BJ (cell line): ENCODE measurements around the gene RASGRP2. TPM values are rescaled to one million over a fixed set of nuclear protein-coding genes. Genes with fewer than 3 reads are reported as not detected.

Experiments
- CTCF ChIA-PET: fragments of 350-600 bp; formaldehyde crosslinking; extraction: SDS; loops from one replicate; lab custom pipeline; 2021; ENCODE audit warnings: antibody characterized with exemption, inconsistent platforms; lab: Yijun Ruan, JAX
- POLR2A ChIA-PET: fragments of 300-600 bp; sonication (Branson Sonifier 250); formaldehyde crosslinking; extraction: SDS; loops from one replicate; lab custom pipeline; 2021; ENCODE audit warnings: antibody characterized with exemption; lab: Charles Lee
- DNase-seq: peaks from one replicate; pipeline ENCODE4 v3.0.0-alpha.2; 2011; ENCODE audit warnings: low read depth
- H3K27me3 ChIP-seq: 2 replicates; pipeline ENCODE4 v1.6.0; 2011; ENCODE audit warnings: low read length; ENCODE audit not compliant: control insufficient read depth, insufficient read depth
- H3K36me3 ChIP-seq: 2 replicates; pipeline ENCODE4 v1.5.1; 2011; ENCODE audit warnings: low read length; ENCODE audit not compliant: control insufficient read depth, insufficient read depth
- H3K4me3 ChIP-seq: 2 replicates; pipeline ENCODE4 v1.5.1; 2011; ENCODE audit warnings: low read depth, mild to moderate bottlenecking, control low read depth, low read length
- polyA plus RNA-seq: library from polyadenylated mRNA; depleted of rRNA; stranded (reverse); fragments of >200 nt; gene quantifications from 2 replicates; pipeline ENCODE4 v1.2.3, GENCODE V29; 2011
- TF ChIP-seq, protein P1 (sequence below): IDR thresholded peaks from 2 replicates; pipeline ENCODE4 v1.5.1; 2011; ENCODE audit warnings: low read depth, mild to moderate bottlenecking, control low read depth, inconsistent platforms, low read length, moderate library complexity; ENCODE audit not compliant: insufficient read depth

RASGRP2 gene
- polyA plus RNA-seq, 1 experiment = 5.3 TPM

DNA sequence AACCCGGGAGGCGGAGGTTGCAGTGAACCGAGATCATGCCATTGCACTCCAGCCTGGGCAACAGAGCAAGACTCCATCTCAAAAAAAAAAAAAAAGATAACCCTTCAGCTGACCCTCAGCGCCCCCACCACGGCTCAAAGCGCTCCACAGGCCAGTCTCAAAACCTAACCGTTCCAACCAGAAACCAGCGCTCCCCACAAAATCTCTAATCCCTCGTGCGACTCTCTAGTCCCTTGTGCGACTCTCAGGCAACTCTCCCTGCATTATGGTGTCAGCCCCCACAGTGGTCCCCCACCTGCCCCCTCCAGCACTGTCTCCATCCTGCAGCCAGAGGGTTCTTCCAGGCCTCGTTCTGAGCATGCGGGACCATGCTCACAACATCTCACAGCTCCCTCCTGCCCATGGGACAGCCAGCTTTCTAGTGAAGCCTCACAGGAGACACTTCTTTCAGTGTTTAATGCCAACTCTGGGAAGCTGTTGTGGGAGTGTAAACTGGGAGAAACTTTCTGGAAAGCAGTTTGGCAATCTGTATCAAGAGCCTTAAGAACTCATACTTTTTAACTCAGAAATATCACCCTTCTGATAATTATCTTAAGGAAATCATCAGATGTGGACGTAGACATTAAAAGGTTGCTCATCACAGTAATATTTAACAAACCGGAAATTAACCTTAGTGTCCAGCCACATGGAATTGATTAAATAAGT is 4.2 kb upstream of the RASGRP2 start:
- peak; percentile 78 for DNase-seq
- TF ChIP-seq, protein P1, sequence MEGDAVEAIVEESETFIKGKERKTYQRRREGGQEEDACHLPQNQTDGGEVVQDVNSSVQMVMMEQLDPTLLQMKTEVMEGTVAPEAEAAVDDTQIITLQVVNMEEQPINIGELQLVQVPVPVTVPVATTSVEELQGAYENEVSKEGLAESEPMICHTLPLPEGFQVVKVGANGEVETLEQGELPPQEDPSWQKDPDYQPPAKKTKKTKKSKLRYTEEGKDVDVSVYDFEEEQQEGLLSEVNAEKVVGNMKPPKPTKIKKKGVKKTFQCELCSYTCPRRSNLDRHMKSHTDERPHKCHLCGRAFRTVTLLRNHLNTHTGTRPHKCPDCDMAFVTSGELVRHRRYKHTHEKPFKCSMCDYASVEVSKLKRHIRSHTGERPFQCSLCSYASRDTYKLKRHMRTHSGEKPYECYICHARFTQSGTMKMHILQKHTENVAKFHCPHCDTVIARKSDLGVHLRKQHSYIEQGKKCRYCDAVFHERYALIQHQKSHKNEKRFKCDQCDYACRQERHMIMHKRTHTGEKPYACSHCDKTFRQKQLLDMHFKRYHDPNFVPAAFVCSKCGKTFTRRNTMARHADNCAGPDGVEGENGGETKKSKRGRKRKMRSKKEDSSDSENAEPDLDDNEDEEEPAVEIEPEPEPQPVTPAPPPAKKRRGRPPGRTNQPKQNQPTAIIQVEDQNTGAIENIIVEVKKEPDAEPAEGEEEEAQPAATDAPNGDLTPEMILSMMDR = no peak
- ChIA-PET POLR2A (no interaction called here), CTCF (interaction anchor here (0.8 to 1.4 kb wide), 4 partner anchors 24 to 97 kb away, joined by 3 to 6 read pairs (median 4); no protein-coding TSS in a partner anchor)
- no peak overlapping the region for H3K4me3 ChIP-seq
- H3K27me3 ChIP-seq = peaks cover 11% of the 10 kb centered on the region
- no peaks in the 10 kb centered on the region for H3K36me3 ChIP-seq

DNA sequence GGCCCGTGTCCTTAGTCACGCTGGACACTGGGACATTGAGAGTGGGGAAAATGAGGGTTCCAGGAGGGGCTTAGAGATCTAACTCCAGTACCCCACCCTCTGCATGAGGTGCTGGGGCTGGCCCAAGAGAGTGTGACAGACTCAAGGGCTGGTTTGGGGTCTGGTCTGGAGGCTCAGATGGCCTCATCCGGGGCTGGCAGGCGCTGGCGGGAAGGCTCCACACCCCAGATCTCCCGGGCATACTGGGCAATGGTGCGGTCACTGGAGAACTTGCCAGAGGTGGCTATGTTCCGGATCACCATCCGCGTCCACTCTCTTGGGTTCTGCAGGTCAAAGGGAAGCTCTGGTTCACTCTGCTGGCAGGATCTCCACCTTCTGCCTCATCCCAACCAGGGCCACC is 2.5 kb upstream of the RASGRP2 start:
- ChIA-PET CTCF (no interaction called here), POLR2A (no interaction called here)
- no peak overlapping the region for H3K4me3 ChIP-seq
- no peaks in the 10 kb centered on the region for H3K36me3 ChIP-seq
- TF ChIP-seq, protein P1 = no peak
- H3K27me3 ChIP-seq = peaks cover 24% of the 10 kb centered on the region
- no peak for DNase-seq

DNA sequence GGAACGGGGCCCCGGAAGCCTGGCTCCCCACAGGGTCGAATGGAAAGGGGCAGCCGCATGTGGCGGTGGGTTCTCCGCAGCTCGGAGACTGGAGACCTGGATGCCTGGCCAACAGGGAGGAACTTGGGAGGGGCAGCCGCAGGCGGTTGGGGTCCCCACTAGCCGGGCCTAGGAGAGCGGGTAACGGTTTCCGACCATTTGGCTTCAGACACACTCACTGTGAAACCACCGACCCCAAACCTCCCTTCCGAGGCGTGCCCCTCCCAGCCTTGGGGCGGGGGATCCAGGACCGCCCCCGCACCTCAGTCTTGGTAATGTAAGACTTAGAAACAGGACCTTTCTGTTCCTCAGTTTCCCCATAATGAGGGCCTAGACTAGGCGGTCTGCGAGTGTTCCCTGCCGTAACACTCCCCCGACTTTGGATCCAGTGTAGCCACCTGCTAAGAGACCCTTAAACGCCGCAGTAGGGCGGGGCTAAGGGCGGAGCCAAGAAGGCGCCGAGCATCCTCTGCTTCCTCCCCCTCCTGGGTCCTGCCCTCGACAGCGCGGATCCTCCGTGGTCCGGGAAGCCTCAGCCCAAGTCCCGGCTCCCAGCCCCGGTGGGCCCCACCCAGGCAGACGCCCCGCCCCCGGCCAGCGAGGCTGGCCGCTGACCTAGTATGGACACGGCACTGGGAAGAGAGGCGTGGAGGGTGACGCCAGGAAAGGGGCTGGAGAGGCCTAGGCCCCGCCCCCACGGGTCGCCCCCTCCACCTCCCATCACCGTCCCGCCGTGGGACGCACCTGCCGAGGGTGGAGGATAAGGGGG is 1.8 kb upstream of the RASGRP2 start:
- TF ChIP-seq, protein P1 = no peak
- POLR2A ChIA-PET = no interaction called here
- Histone ChIP-seq H3K4me3 (peak overlapping the region; percentile 21), H3K27me3 (peaks cover 31% of the 10 kb centered on the region), H3K36me3 (no peaks in the 10 kb centered on the region)
- DNase-seq = no peak
- CTCF ChIA-PET = no interaction called here

DNA sequence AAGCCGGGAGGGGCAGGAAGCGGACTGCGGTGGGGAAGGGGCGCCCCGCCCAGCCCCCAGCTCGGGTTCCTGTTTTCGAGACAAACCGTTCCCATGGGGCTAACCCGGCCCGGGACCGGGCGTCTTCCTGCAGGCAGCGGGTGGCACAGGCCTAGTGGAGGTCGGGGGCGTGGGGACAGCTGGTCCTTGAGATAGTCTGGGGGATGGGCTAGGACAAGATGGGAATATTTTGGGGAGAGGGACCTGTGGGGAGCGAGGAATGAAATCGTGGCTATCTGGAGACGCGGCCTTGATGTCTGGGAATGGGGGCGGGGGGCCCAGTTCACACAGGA is 1.2 kb upstream of the RASGRP2 start:
- no peaks in the 10 kb centered on the region for H3K36me3 ChIP-seq
- no peak for DNase-seq
- ChIA-PET CTCF (interaction anchor here (1.1 to 3.3 kb wide), 4 partner anchors 12 to 93 kb away, joined by 4 to 9 read pairs (median 6); no protein-coding TSS in a partner anchor), POLR2A (no interaction called here)
- H3K4me3 ChIP-seq = peak overlapping the region; percentile 21
- TF ChIP-seq, protein P1 = no peak
- peaks cover 33% of the 10 kb centered on the region for H3K27me3 ChIP-seq

DNA sequence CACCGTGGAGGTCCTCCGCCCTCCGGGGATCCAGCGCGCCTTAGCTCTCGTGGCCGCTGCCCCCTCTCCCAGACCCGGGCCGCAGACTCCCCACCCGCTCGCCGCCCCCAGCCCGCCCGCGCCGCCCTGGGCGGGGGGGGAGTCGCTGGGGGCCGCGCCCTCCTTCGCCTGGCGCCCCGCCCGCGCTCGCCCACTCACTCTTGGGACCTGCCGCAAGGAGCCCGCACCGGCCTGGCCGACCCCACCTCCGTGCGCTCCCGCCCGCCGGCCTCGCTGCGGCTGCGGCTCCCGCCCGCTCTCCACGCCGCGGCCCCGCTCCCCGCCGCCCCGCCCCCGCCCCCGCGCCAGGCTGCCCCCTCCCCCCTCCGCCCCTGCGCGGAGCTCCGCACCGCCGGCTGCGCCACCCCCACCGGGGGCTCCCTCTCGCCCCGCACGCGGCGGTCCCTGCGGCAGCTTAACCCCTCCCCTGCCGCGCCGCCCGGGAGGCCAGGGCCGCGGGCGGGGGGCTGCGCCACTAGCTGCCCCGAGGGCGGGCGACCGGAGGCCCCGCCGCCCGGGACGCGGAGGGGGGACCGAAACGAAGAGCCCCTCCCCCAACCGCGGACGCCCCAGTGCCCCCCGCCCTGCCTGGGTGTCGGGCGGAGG is 724 bp upstream of the RASGRP2 start:
- TF ChIP-seq, protein P1 = no peak
- ChIA-PET CTCF (interaction anchor here (0.8 to 3.3 kb wide), 8 partner anchors 11 to 92 kb away, joined by 3 to 19 read pairs (median 4); partner anchors contain the start of gene PYGM), POLR2A (no interaction called here)
- H3K27me3 ChIP-seq = peaks cover 36% of the 10 kb centered on the region
- no peaks in the 10 kb centered on the region for H3K36me3 ChIP-seq
- no peak for DNase-seq
- H3K4me3 ChIP-seq = peak overlapping the region; percentile 21
